Endothelial cell (in vitro differentiated cells): ENCODE measurements around the gene C1orf21. TPM values are rescaled to one million over a fixed set of nuclear protein-coding genes. Genes with fewer than 3 reads are reported as not detected.

Source experiments
- DNase-seq: peaks from one replicate; pipeline ENCODE4 v3.0.0; 2021; ENCODE audit warnings: low spot score
- H3K27ac Mint-ChIP-seq: one replicate; pipeline ENCODE4 v1.8.0; 2021; ENCODE audit warnings: mixed read lengths, inconsistent platforms; ENCODE audit not compliant: unreplicated experiment
- H3K27me3 Mint-ChIP-seq: one replicate; pipeline ENCODE4 v1.8.0; 2021; ENCODE audit warnings: mild to moderate bottlenecking, moderate library complexity, mixed read lengths, inconsistent platforms; ENCODE audit not compliant: unreplicated experiment
- H3K36me3 Mint-ChIP-seq: one replicate; pipeline ENCODE4 v1.8.0; 2021; ENCODE audit warnings: mild to moderate bottlenecking, low read depth, mixed read lengths, inconsistent platforms; ENCODE audit not compliant: unreplicated experiment
- H3K4me1 Mint-ChIP-seq: one replicate; pipeline ENCODE4 v1.8.0; 2021; ENCODE audit warnings: mild to moderate bottlenecking, mixed read lengths, inconsistent platforms; ENCODE audit not compliant: unreplicated experiment
- H3K4me3 Mint-ChIP-seq: one replicate; pipeline ENCODE4 v1.8.0; 2021; ENCODE audit warnings: mild to moderate bottlenecking, mixed read lengths, inconsistent platforms; ENCODE audit not compliant: unreplicated experiment
- H3K9me3 Mint-ChIP-seq: one replicate; pipeline ENCODE4 v1.8.0; 2021; ENCODE audit warnings: mixed read lengths, inconsistent platforms; ENCODE audit not compliant: unreplicated experiment
- total RNA-seq: library from RNA; stranded (reverse); fragmentation: NEBNext Ultra II Directional; extraction: Animal tissue kit (Norgen Biotek cat#: 25700); gene quantifications from one replicate; pipeline ENCODE4 v1.2.1, GENCODE V29; 2021; ENCODE audit not compliant: unreplicated experiment
- TF ChIP-seq, protein P1 (sequence below): fragments of 200-600 bp; sonication (generic); IDR thresholded peaks from one replicate; pipeline ENCODE4 v1.5.0; 2021; ENCODE audit warnings: antibody characterized with exemption; ENCODE audit not compliant: unreplicated experiment

The C1orf21 gene
- total RNA-seq, 1 donor from 2014 or later = 7.5 TPM

- Mint-ChIP-seq H3K27me3 (peaks cover 13% of the 10 kb centered on the region), H3K9me3 (no peaks in the 10 kb centered on the region), H3K27ac (no peak overlapping the region), H3K36me3 (peaks cover 6% of the 10 kb centered on the region), H3K4me1 (peaks cover 14% of the 10 kb centered on the region), H3K4me3 (no peak overlapping the region)
- TF ChIP-seq, protein P1, sequence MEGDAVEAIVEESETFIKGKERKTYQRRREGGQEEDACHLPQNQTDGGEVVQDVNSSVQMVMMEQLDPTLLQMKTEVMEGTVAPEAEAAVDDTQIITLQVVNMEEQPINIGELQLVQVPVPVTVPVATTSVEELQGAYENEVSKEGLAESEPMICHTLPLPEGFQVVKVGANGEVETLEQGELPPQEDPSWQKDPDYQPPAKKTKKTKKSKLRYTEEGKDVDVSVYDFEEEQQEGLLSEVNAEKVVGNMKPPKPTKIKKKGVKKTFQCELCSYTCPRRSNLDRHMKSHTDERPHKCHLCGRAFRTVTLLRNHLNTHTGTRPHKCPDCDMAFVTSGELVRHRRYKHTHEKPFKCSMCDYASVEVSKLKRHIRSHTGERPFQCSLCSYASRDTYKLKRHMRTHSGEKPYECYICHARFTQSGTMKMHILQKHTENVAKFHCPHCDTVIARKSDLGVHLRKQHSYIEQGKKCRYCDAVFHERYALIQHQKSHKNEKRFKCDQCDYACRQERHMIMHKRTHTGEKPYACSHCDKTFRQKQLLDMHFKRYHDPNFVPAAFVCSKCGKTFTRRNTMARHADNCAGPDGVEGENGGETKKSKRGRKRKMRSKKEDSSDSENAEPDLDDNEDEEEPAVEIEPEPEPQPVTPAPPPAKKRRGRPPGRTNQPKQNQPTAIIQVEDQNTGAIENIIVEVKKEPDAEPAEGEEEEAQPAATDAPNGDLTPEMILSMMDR = no peak
- no peak for DNase-seq
Observed at GRCh38 chr1:184383772-184384323, 3.0 kb upstream of the C1orf21 start.

GRCh38 chr1:184385865-184386311 is 941 bp upstream of the C1orf21 start:
- Mint-ChIP-seq H3K4me1 (peaks cover 14% of the 10 kb centered on the region), H3K27ac (peak overlapping the region; percentile 61), H3K27me3 (peaks cover 13% of the 10 kb centered on the region), H3K9me3 (no peaks in the 10 kb centered on the region), H3K4me3 (peak overlapping the region; percentile 94), H3K36me3 (peaks cover 6% of the 10 kb centered on the region)
- no peak for DNase-seq
- TF ChIP-seq, protein P1 = no peak

DNA sequence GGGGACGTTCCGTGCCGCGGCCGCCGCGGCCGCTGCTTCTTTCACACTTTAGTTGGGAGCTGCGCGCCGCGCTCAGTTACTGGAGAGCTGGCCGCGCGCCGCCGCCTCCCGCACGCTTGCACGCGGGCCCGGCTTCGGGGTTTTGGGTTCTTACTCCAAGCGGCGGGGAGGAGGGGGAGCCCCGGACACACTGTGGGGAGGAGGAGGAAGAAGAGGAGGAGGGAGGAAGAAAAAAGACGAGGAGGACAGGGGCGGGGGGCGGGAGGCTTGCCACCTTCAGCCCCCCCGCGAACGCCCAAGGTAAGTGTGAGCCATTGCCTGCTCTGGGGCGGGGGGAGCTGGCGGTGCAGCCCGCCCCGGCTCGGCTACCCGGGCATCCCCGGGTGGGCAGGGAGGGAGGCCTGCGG is 243 bp downstream of the C1orf21 start:
- Mint-ChIP-seq H3K36me3 (peaks cover 6% of the 10 kb centered on the region), H3K4me3 (peak overlapping the region; percentile 82), H3K9me3 (no peaks in the 10 kb centered on the region), H3K27me3 (peaks cover 13% of the 10 kb centered on the region), H3K4me1 (peaks cover 14% of the 10 kb centered on the region), H3K27ac (no peak overlapping the region)
- TF ChIP-seq, protein P1 = no peak
- no peak for DNase-seq

GRCh38 chr1:184387476-184388318 is 868 bp downstream of the C1orf21 start:
- H3K27me3 Mint-ChIP-seq = peaks cover 13% of the 10 kb centered on the region
- peak overlapping the region; percentile 10 for H3K27ac Mint-ChIP-seq
- H3K9me3 Mint-ChIP-seq = no peaks in the 10 kb centered on the region
- TF ChIP-seq, protein P1 = no peak
- H3K36me3 Mint-ChIP-seq = peaks cover 6% of the 10 kb centered on the region
- H3K4me3 Mint-ChIP-seq = peak overlapping the region; percentile 94
- peaks cover 14% of the 10 kb centered on the region for H3K4me1 Mint-ChIP-seq
- peak; percentile 46 for DNase-seq

DNA sequence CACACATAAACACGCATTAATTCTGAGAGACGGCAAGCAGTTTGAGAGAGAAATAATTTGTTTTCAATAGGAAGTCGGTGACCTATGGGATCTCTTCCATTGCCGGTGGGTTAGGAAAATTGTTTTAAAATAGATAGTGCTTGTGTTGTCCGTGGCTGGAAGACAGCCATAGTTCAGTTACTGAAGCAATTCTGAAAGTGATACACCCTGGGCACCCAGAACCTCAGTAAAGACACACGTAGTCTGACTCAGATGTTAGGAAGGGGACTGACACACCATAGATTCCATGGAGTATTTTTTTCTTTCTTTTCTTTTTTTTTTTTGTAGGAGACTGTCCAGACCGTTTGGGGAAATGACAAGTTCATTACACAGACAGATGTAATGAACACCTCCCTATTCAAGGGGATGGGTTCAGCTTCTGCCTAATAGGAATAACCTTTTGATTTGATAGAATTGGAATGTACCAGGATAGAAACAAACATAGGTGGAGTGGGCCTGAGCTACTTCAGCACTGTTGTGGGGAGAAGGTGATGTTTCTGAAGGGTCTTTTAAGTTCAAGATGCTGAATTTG is 1.6 kb downstream of the C1orf21 start:
- DNase-seq = no peak
- TF ChIP-seq, protein P1 = no peak
- H3K4me3 Mint-ChIP-seq = peak overlapping the region; percentile 94
- peaks cover 13% of the 10 kb centered on the region for H3K27me3 Mint-ChIP-seq
- no peaks in the 10 kb centered on the region for H3K9me3 Mint-ChIP-seq
- peaks cover 14% of the 10 kb centered on the region for H3K4me1 Mint-ChIP-seq
- peaks cover 6% of the 10 kb centered on the region for H3K36me3 Mint-ChIP-seq
- H3K27ac Mint-ChIP-seq = peak overlapping the region; percentile 10
